ENCODE measurements around the gene LPIN1. TPM values are rescaled to one million over a fixed set of nuclear protein-coding genes. Genes with fewer than 3 reads are reported as not detected.

Gene LPIN1
- total and polyA plus RNA-seq, 2 of the 13 experiments (the other 11 are each of a cell fraction or from before 2014, with no cell fraction given) = 9.7 to 19.4 TPM

- 0 out of 2 replicates have a peak, but pooled peaks have one; percentile 3 for TF ChIP-seq ZNF609 (CRISPR knock-in tag; IDR thresholded peaks at IDR 0.05; ENCODE audit: borderline replicate concordance)
- TF ChIP-seq MIXL1 (CRISPR knock-in tag; IDR thresholded peaks at IDR 0.05) = no peak
- TF ChIP-seq RBM22 (optimal IDR thresholded peaks at IDR 0.05; ENCODE audit: low read length) = no peak
- TF ChIP-seq SP1 (IDR thresholded peaks at IDR 0.05) = no peak
- TF ChIP-seq SP1 (CRISPR knock-in tag; IDR thresholded peaks at IDR 0.05) = peak; percentile 83
- TF ChIP-seq ASH2L (IDR thresholded peaks at IDR 0.05; ENCODE audit: insufficient read length, low read depth, low read length) = peak; percentile 44
- TF ChIP-seq FOSL2 (CRISPR knock-in tag; IDR thresholded peaks at IDR 0.05) = peak; percentile 65
- peak; percentile 59; the same call in 1 of the 2 replicates for TF ChIP-seq RBFOX2 (IDR thresholded peaks at IDR 0.05; ENCODE audit: low read depth, low read length)
- TF ChIP-seq SKI (IDR thresholded peaks at IDR 0.05; ENCODE audit: partially characterized antibody) = peak; percentile 43
- TF ChIP-seq USF2 (IDR thresholded peaks at IDR 0.05; ENCODE audit: low read depth, low read length) = no peak
- TF ChIP-seq USF2 (CRISPR knock-in tag; IDR thresholded peaks at IDR 0.05; ENCODE audit: borderline replicate concordance) = no peak
- TF ChIP-seq ZNF205 (CRISPR knock-in tag; IDR thresholded peaks at IDR 0.05) = no peak
- TF ChIP-seq MEIS2 (CRISPR knock-in tag; IDR thresholded peaks at IDR 0.05) = peak; percentile 60; the same call in 1 of the 2 replicates
- peak; percentile 62; the same call in 1 of the 2 replicates for TF ChIP-seq ZNF687 (CRISPR knock-in tag; IDR thresholded peaks at IDR 0.05)
- TF ChIP-seq ISL2 (CRISPR knock-in tag; IDR thresholded peaks at IDR 0.05) = 0 out of 2 replicates have a peak, but pooled peaks have one; percentile 16
- TF ChIP-seq ZFP37 (CRISPR knock-in tag; IDR thresholded peaks at IDR 0.05; ENCODE audit: borderline replicate concordance) = no peak
- TF ChIP-seq CEBPB (IDR thresholded peaks at IDR 0.05; ENCODE audit: borderline replicate concordance, low read depth, low read length) = no peak
- TF ChIP-seq THRA (CRISPR knock-in tag; IDR thresholded peaks at IDR 0.05; ENCODE audit: borderline replicate concordance) = no peak
Measured at GRCh38 chr2:11746376-11746806, at the start of gene LPIN1 (continued).
